Activated effector memory CD4-positive, alpha-beta T cell treated with Interleukin-2 at 50 U/mL for 16 hours (primary cell): Measurements from ENCODE around the gene HELZ.
"Not testable (repeated sequence)": the region's sequence is repeated elsewhere in the genome, so short reads cannot be mapped to it uniquely, and the experiment has no call there.

Experiments used
- DNase-seq: peaks from one replicate; pipeline ENCODE4 v3.0.0-alpha.2; 2020

HELZ gene

GRCh38 chr17:67266496-67266895 lies 21.5 kb upstream of the HELZ start:
- DNase-seq: no peak

- no peak for DNase-seq
These were observed 20.5 kb upstream of the HELZ start for GRCh38 chr17:67265436-67266019.

GRCh38 chr17:67262435-67263117 lies 17.6 kb upstream of the HELZ start:
- no peak for DNase-seq

- no peak for DNase-seq
These were observed 15.4 kb upstream of the HELZ start for GRCh38 chr17:67260170-67260987.

- DNase-seq: peak; percentile 10
These were observed 13.9 kb upstream of the HELZ start for GRCh38 chr17:67258821-67259468.

GRCh38 chr17:67256075-67256732 lies 11.2 kb upstream of the HELZ start:
- no peak for DNase-seq

- no peak for DNase-seq
These were observed 8.4 kb upstream of the HELZ start for GRCh38 chr17:67253384-67253783.

GRCh38 chr17:67251586-67251985 lies 6.6 kb upstream of the HELZ start:
- DNase-seq: not testable (repeated sequence)

GRCh38 chr17:67248291-67248690 lies 3.3 kb upstream of the HELZ start:
- DNase-seq: no peak

GRCh38 chr17:67247416-67247900 lies 2.5 kb upstream of the HELZ start:
- no peak for DNase-seq

GRCh38 chr17:67246653-67247415 lies 1.8 kb upstream of the HELZ start:
- peak; percentile 44 for DNase-seq

GRCh38 chr17:67246403-67246652 lies 1.3 kb upstream of the HELZ start:
- no peak for DNase-seq

GRCh38 chr17:67245694-67246402 lies 852 bp upstream of the HELZ start:
- peak; percentile 42 for DNase-seq

GRCh38 chr17:67244431-67245072 lies 444 bp downstream of the HELZ start:
- DNase-seq: no peak

- DNase-seq: no peak
These were observed 1.7 kb downstream of the HELZ start for GRCh38 chr17:67243284-67243683.

GRCh38 chr17:67241719-67242341 lies 3.2 kb downstream of the HELZ start:
- no peak for DNase-seq

- no peak for DNase-seq
These were observed 5.4 kb downstream of the HELZ start for GRCh38 chr17:67239597-67239996.

- no peak for DNase-seq
These were observed 6.0 kb downstream of the HELZ start for GRCh38 chr17:67238991-67239390.

GRCh38 chr17:67232441-67232840 lies 12.6 kb downstream of the HELZ start:
- DNase-seq: no peak

GRCh38 chr17:67229109-67229955 lies 15.7 kb downstream of the HELZ start:
- no peak for DNase-seq
